Peyer's patch (tissue), 4 donors: Measurements from ENCODE around the gene NLK.

Experiments used
- POLR2A ChIP-seq, 2 donors: fragments of 450-650 bp; IDR thresholded peaks; one replicate each; pipeline ENCODE4 v1.5.1; 2017; ENCODE audit warnings: antibody characterized with exemption in 2 of 2, mild to moderate bottlenecking in 2 of 2, moderate library complexity in 2 of 2
- TF ChIP-seq, protein P1 (sequence below), 6 experiments: fragments of 450-650 bp in 4 of 6; fragments of 200-600 bp in 2 of 6; sonication (generic) in 1 of 6; IDR thresholded peaks; one replicate each; pipeline ENCODE4 v1.5.1; 2017 to 2019; ENCODE audit warnings: antibody characterized with exemption in 6 of 6, mild to moderate bottlenecking in 3 of 6, moderate library complexity in 1 of 6

DNA sequence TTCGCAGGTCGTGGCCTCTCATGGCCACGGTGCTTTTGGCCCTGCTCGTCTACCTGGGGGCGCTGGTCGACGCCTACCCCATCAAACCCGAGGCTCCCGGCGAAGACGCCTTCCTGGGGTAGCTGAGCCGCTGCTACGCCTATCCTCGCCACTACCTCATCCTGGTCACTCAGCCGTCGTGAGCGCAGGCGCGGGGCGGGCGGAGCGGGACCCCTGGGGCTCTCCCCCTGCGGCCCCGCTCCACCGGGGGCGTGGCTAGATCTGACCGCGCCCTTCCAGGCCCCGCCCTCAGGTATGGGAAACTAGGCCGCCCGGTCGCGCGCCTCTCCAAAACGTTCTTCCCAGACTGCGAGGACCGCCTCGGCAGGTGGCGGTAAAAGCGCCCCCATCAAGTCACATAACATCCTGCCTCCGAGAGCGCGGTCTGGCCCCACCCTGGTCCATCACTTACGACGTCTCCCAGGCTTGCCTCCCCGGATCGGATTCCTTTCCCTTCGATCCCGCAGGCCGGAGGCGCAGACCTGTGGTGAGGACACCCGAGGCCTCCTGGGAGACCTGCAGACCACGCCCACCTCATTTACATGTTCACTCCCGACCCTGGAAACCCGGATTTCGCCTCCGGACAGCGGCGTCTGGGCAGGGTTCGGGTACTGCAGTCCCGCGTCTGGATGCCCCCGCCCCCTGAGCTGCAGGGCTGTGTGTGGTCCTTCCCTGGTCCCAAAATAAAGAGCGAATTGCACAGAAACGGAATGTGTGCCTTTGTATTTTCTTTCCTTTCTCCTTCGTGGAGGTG is 185.0 kb downstream of the NLK start:
- TF ChIP-seq, protein P1, sequence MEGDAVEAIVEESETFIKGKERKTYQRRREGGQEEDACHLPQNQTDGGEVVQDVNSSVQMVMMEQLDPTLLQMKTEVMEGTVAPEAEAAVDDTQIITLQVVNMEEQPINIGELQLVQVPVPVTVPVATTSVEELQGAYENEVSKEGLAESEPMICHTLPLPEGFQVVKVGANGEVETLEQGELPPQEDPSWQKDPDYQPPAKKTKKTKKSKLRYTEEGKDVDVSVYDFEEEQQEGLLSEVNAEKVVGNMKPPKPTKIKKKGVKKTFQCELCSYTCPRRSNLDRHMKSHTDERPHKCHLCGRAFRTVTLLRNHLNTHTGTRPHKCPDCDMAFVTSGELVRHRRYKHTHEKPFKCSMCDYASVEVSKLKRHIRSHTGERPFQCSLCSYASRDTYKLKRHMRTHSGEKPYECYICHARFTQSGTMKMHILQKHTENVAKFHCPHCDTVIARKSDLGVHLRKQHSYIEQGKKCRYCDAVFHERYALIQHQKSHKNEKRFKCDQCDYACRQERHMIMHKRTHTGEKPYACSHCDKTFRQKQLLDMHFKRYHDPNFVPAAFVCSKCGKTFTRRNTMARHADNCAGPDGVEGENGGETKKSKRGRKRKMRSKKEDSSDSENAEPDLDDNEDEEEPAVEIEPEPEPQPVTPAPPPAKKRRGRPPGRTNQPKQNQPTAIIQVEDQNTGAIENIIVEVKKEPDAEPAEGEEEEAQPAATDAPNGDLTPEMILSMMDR (IDR thresholded peaks at IDR 0.05) = peak in 1 of 6 experiments; percentile 12
- TF ChIP-seq POLR2A (IDR thresholded peaks at IDR 0.05) = no peak
